Inferior parietal cortex (tissue), 1 donor: ENCODE measurements around the gene RRP1.

Experiments used
- DNase-seq: peaks from one replicate; pipeline ENCODE4 v3.0.0-alpha.2; 2016; ENCODE audit errors: extremely low spot score

The RRP1 gene

GRCh38 chr21:43775795-43776430 is 13.5 kb upstream of the RRP1 start, which contains the start of gene CSTB:
TSS of gene CSTB (minus strand) at chr21:43776308. CDS start at chr21:43776269, 39 bp downstream.
- peak; percentile 67 for DNase-seq

- no peak for DNase-seq
Observed at GRCh38 chr21:43777953-43778352, 11.4 kb upstream of the RRP1 start.

- DNase-seq, result no peak
Observed at GRCh38 chr21:43778469-43779335, 10.7 kb upstream of the RRP1 start.

GRCh38 chr21:43779660-43780059 is 9.7 kb upstream of the RRP1 start:
- no peak for DNase-seq

- no peak for DNase-seq
Observed at GRCh38 chr21:43781846-43782245, 7.5 kb upstream of the RRP1 start.

- DNase-seq, result no peak
Observed at GRCh38 chr21:43782431-43783097, 6.8 kb upstream of the RRP1 start.

GRCh38 chr21:43783098-43783700 is 6.2 kb upstream of the RRP1 start:
- no peak for DNase-seq

- no peak for DNase-seq
Observed at GRCh38 chr21:43785134-43785533, 4.2 kb upstream of the RRP1 start.

- DNase-seq, result no peak
Observed at GRCh38 chr21:43786300-43786806, 3.0 kb upstream of the RRP1 start.

GRCh38 chr21:43786807-43787440 is 2.5 kb upstream of the RRP1 start:
- no peak for DNase-seq

- no peak for DNase-seq
Observed at GRCh38 chr21:43790010-43790524, 690 bp downstream of the RRP1 start.

GRCh38 chr21:43792406-43792805 is 3.0 kb downstream of the RRP1 start:
- no peak for DNase-seq

- DNase-seq, result no peak
Observed at GRCh38 chr21:43793243-43793642, 3.9 kb downstream of the RRP1 start.

GRCh38 chr21:43794311-43794710 is 4.9 kb downstream of the RRP1 start:
- DNase-seq, result no peak

- DNase-seq, result no peak
Observed at GRCh38 chr21:43794857-43795256, 5.5 kb downstream of the RRP1 start.

- no peak for DNase-seq
Observed at GRCh38 chr21:43797415-43797814, 8.0 kb downstream of the RRP1 start.

GRCh38 chr21:43797925-43798715 is 8.7 kb downstream of the RRP1 start:
- no peak for DNase-seq

GRCh38 chr21:43799301-43799840 is 10.0 kb downstream of the RRP1 start:
- DNase-seq, result no peak

GRCh38 chr21:43800124-43800523 is 10.7 kb downstream of the RRP1 start:
- DNase-seq, result no peak

GRCh38 chr21:43800566-43800965 is 11.2 kb downstream of the RRP1 start:
- no peak for DNase-seq
